Measurements from ENCODE around the gene KCNH1.
"Not testable (repeated sequence)": the region's sequence is repeated elsewhere in the genome, so short reads cannot be mapped to it uniquely, and the experiment has no call there.

Gene KCNH1

DNA sequence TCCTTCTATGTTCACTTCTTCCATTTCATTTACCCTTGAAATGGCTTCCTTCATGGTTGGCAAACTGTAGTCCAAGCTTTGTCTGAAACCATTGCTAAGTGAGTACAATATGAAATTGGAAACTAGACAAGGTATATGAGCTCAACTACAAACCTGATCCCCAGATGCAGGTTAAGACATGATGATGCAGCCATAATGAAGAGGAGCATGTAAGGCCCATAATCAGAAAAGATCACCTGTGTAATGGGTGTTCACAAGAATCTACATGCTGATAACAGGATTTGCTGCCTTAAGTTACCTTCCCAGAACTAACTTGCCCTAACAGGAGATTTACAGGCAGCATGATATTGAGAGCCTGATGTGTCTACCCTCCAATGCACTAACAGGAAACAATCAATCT, 153.9 kb downstream of the KCNH1 start:
- TF ChIP-seq, protein P1, sequence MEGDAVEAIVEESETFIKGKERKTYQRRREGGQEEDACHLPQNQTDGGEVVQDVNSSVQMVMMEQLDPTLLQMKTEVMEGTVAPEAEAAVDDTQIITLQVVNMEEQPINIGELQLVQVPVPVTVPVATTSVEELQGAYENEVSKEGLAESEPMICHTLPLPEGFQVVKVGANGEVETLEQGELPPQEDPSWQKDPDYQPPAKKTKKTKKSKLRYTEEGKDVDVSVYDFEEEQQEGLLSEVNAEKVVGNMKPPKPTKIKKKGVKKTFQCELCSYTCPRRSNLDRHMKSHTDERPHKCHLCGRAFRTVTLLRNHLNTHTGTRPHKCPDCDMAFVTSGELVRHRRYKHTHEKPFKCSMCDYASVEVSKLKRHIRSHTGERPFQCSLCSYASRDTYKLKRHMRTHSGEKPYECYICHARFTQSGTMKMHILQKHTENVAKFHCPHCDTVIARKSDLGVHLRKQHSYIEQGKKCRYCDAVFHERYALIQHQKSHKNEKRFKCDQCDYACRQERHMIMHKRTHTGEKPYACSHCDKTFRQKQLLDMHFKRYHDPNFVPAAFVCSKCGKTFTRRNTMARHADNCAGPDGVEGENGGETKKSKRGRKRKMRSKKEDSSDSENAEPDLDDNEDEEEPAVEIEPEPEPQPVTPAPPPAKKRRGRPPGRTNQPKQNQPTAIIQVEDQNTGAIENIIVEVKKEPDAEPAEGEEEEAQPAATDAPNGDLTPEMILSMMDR (conservative IDR thresholded peaks at IDR 0.05), result no peak
- TF ChIP-seq ZFX (IDR thresholded peaks at IDR 0.05), result no peak
- no peak overlapping the region for H3K27ac ChIP-seq

DNA sequence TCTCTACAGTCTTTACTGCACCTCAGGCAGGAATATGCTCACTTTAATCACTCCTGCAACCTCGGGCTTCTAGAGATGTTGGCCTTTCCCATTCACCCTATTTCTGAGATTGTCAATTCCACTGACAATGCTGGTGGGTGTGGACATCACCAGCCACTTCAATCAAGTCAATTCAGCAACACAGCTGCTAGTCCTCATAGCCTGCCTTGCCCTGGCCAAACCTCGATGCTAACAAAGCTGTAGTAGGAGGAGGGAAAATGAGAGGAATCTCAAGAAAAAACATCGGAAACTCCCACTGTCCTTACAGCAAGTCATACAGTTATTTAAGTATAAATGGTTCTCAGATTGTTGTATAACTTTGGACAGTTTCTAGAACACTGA, 155.0 kb downstream of the KCNH1 start:
- TF ChIP-seq ZFX (IDR thresholded peaks at IDR 0.05), result no peak
- TF ChIP-seq, protein P1 (conservative IDR thresholded peaks at IDR 0.05), result no peak
- no peak overlapping the region for H3K27ac ChIP-seq

GRCh38 chr1:210978316-210978973, 155.5 kb downstream of the KCNH1 start:
- TF ChIP-seq ZFX (IDR thresholded peaks at IDR 0.05), result no peak
- TF ChIP-seq, protein P1 (conservative IDR thresholded peaks at IDR 0.05), result no peak
- no peak overlapping the region for H3K27ac ChIP-seq

- H3K27ac ChIP-seq, result no peak overlapping the region
- TF ChIP-seq, protein P1 (conservative IDR thresholded peaks at IDR 0.05), result no peak
- no peak for TF ChIP-seq ZFX (IDR thresholded peaks at IDR 0.05)
These were observed 182.7 kb downstream of the KCNH1 start for GRCh38 chr1:210951279-210951678.

- TF ChIP-seq, protein P1 (conservative IDR thresholded peaks at IDR 0.05), result peak; percentile 84
- not testable (repeated sequence) for H3K27ac ChIP-seq
These were observed 183.9 kb downstream of the KCNH1 start for GRCh38 chr1:210949940-210950546.

GRCh38 chr1:210949489-210949888, 184.5 kb downstream of the KCNH1 start:
- H3K27ac ChIP-seq, result no peak overlapping the region
- TF ChIP-seq, protein P1 (conservative IDR thresholded peaks at IDR 0.05), result no peak
- no peak for TF ChIP-seq ZFX (IDR thresholded peaks at IDR 0.05)

DNA sequence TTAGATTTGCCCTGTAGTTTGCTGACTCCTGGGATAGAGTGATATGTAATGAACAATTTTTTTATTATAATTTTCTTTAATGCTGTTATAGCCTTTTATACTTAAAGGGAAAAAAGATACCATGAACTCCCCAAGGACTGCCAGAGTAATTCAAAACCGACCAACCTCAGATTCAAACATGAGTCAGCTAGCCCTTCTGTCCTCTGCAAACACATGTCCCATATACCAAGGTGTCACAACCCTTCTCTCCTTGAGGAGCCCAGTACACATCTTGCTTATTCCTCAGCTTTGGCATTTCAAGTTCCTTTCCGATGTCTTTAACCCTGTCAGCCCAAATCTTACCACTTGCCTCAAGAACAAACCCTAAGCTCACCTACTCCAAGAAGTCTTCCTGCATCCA, 184.9 kb downstream of the KCNH1 start:
- H3K27ac ChIP-seq, result no peak overlapping the region
- TF ChIP-seq ZFX (IDR thresholded peaks at IDR 0.05), result no peak
- TF ChIP-seq, protein P1 (conservative IDR thresholded peaks at IDR 0.05), result no peak
